SU-DHL-6 (cell line): ENCODE measurements around the gene CYB5R4.

Experiments used
- EZH2phosphoT487 ChIP-seq: fragments of 200-600 bp; sonication (generic), shearing (Covaris generic); conservative IDR thresholded peaks from 2 replicates; pipeline ENCODE4 v1.6.1; 2018; ENCODE audit warnings: mild to moderate bottlenecking, antibody characterized with exemption, low read length, moderate library complexity, mixed read lengths
- TF ChIP-seq, protein P1 (sequence below): fragments of 200-600 bp; sonication (generic); IDR thresholded peaks from one replicate; pipeline ENCODE4 v1.5.1; 2017; ENCODE audit warnings: antibody characterized with exemption, mild to moderate bottlenecking, low read length, moderate library complexity; ENCODE audit not compliant: insufficient read depth, poor library complexity, severe bottlenecking

DNA sequence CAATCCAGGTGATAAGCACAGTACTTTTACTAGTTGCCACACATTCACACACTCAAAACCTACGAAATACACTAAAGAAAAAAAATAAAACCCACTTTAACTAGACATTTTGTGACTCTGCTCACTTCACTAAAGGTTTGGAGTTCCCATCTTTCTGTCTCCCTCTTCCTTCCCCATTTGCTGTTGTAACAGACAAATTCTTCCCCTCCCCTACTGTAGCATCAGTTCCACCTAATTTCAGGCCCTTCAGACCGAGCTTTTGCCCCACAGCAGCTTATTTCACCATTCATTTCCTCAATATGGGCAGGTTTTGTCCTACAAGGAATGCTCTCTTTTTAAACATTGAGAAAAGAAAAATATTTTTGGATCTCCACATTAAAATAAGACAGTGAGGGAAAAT, 142.7 kb downstream of the CYB5R4 start:
- TF ChIP-seq, protein P1, sequence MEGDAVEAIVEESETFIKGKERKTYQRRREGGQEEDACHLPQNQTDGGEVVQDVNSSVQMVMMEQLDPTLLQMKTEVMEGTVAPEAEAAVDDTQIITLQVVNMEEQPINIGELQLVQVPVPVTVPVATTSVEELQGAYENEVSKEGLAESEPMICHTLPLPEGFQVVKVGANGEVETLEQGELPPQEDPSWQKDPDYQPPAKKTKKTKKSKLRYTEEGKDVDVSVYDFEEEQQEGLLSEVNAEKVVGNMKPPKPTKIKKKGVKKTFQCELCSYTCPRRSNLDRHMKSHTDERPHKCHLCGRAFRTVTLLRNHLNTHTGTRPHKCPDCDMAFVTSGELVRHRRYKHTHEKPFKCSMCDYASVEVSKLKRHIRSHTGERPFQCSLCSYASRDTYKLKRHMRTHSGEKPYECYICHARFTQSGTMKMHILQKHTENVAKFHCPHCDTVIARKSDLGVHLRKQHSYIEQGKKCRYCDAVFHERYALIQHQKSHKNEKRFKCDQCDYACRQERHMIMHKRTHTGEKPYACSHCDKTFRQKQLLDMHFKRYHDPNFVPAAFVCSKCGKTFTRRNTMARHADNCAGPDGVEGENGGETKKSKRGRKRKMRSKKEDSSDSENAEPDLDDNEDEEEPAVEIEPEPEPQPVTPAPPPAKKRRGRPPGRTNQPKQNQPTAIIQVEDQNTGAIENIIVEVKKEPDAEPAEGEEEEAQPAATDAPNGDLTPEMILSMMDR: no peak
- no peak for TF ChIP-seq EZH2phosphoT487
